Midbrain (tissue), 1 donor: Measurements from ENCODE around the gene PCDHGB4.
"Not testable (repeated sequence)": the region's sequence is repeated elsewhere in the genome, so short reads cannot be mapped to it uniquely, and the experiment has no call there.

Experiments
- DNase-seq: peaks from one replicate; lab custom pipeline; 2025; lab: John Stamatoyannopoulos, UW

Gene PCDHGB4

DNA sequence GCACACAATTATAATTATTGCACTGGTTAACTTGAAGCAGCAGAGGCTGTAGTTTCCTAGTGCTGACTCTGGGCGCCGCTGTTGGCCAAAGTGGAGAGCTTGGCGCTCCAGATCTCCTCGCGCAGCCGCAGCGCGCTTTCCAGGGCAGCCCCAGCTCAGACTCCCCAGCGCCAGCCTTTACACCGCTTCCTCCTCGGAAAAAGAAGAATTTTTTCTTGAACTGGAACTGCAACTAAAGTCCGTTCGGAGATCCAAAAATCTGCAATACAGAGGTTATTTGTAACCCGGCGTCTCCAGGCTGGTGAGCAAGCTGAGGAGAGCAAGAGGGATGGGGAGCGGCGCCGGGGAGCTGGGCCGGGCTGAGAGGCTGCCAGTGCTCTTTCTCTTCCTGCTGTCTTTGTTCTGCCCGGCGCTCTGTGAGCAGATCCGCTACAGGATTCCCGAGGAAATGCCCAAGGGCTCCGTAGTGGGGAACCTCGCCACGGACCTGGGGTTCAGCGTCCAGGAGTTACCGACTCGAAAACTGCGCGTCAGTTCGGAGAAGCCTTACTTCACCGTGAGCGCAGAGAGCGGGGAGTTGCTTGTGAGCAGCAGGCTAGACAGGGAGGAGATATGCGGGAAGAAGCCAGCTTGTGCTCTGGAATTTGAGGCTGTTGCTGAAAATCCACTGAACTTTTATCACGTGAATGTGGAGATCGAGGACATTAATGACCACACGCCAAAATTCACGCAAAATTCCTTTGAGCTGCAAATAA lies at the start of gene PCDHGB4:
Gene PCDHGB4 (plus strand): TSS at position 142 of the 755 bp plus-strand sequence. CDS start 187 bp downstream, at position 329.
- DNase-seq, result not testable (repeated sequence)

DNA sequence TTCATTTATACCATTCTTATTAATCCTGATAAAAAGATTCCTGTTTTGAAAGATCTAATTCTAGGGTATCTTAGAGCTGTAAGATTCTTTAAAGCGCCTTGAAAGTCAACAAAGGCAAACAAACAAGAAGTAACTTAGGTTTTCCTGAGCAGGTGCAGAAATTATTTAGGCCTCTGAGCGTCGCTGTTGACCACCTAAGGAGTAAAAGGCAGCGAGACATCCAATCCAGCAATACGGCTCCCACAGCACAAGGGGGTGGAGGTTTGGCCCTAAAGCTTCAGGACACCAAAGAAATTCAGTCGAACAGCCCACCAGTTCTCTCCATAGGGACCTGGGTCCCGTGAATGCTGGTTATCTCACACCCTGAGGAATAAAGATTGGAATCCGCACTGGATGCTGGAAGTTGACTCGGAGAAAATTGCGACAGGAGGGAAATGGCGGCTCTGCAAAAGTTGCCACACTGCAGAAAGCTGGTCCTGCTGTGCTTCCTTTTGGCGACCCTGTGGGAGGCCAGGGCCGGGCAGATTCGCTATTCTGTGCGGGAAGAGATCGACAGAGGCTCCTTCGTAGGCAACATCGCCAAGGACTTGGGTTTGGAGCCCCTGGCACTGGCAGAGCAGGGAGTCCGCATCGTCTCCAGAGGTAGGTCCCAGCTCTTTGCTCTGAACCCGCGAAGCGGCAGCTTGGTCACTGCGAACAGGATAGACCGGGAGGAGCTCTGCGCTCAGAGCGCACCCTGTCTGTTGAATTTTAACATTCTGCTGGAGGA lies 48.8 kb upstream of the PCDHGB4 start, which contains the start of gene PCDHGA2:
Gene PCDHGA2 (plus strand): TSS at position 223 of the 769 bp plus-strand sequence.
- DNase-seq, result no peak

DNA sequence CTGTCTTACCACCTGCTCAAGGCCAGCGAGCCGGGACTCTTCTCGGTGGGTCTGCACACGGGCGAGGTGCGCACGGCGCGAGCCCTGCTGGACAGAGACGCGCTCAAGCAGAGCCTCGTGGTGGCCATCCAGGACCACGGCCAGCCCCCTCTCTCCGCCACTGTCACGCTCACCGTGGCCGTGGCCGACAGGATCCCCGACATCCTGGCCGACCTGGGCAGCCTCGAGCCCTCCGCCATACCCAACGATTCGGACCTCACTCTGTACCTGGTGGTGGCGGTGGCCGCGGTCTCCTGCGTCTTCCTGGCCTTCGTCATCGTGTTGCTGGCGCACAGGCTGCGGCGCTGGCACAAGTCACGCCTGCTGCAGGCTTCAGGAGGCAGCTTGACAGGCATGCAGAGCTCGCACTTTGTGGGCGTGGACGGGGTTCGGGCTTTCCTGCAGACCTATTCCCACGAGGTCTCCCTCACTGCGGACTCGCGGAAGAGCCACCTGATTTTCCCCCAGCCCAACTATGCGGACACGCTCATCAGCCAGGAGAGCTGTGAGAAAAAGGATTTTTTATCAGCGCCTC lies 46.6 kb upstream of the PCDHGB4 start:
- DNase-seq, result not testable (repeated sequence)

GRCh38 chr5:141342773-141343172 lies 44.7 kb upstream of the PCDHGB4 start:
- no peak for DNase-seq

DNA sequence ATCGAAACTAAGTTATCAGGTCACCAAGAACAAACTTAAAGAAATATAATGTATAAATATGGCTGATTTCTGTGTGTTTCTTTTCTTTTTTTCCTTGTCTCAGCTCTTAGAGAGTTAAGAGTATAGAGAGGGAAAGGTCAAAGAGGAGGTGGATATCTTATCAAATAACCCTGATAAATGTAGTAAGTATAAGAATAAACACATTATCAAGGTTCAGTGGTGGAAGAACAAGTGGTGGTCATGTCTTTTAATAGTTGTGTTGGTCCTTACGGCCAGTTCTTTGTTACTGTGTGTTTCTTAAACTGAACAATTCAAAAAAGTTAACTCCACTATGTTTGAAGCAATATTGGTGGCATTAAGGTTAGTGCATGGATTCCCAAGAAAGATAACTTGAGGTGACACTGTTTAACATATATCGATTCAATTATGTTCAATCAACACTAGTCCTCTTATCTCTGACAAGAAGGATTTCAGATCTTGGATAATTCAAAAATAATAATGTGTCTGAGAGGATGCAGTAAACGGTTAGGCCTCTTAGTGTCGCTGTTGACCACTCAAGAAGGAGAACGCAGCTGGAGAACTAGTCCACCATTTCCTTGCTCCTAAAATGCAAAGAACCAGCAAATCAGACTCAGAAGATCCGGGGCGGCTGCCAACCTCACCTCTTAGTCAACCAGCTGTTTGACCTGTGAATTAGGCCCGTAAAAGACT lies 44.1 kb upstream of the PCDHGB4 start, which contains the start of gene PCDHGA3:
Gene PCDHGA3 (plus strand): TSS at position 588 of the 711 bp plus-strand sequence. CDS start 205 bp downstream, outside the sequence.
- no peak for DNase-seq

GRCh38 chr5:141343953-141344463 lies 43.5 kb upstream of the PCDHGB4 start:
- no peak for DNase-seq

DNA sequence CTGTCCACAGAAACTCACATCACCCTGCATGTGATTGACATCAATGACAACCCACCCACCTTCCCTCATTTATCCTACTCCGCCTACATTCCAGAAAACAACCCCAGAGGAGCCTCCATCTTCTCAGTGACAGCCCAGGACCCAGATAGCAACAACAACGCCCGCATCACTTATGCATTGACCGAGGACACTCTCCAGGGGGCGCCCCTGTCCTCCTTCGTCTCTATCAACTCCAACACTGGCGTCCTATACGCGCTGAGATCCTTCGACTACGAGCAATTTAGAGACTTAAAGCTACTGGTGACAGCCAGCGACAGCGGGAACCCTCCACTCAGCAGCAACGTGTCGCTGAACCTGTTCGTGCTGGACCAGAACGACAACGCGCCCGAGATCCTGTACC lies 42.2 kb upstream of the PCDHGB4 start:
- DNase-seq, result no peak

DNA sequence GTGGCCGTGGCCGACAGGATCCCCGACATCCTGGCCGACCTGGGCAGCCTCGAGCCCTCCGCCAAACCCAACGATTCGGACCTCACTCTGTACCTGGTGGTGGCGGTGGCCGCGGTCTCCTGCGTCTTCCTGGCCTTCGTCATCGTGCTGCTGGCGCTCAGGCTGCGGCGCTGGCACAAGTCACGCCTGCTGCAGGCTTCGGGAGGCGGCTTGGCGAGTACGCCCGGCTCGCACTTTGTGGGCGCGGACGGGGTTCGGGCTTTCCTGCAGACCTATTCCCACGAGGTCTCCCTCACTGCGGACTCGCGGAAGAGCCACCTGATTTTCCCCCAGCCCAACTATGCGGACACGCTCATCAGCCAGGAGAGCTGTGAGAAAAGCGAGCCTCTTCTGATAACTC lies 41.5 kb upstream of the PCDHGB4 start:
- DNase-seq, result not testable (repeated sequence)

GRCh38 chr5:141349917-141350619 lies 37.4 kb upstream of the PCDHGB4 start, which contains the start of gene PCDHGB1:
TSS of gene PCDHGB1 (plus strand) at chr5:141350099. CDS start at chr5:141350261, 162 bp downstream.
- peak; percentile 9 for DNase-seq

- no peak for DNase-seq
These were observed 35.9 kb upstream of the PCDHGB4 start for GRCh38 chr5:141351591-141351990.

- DNase-seq, result no peak
These were observed 32.5 kb upstream of the PCDHGB4 start, which contains the start of gene PCDHGA4 for GRCh38 chr5:141354900-141355469. TSS of gene PCDHGA4 (plus strand) at chr5:141355021. CDS start at chr5:141355108, 87 bp downstream.

DNA sequence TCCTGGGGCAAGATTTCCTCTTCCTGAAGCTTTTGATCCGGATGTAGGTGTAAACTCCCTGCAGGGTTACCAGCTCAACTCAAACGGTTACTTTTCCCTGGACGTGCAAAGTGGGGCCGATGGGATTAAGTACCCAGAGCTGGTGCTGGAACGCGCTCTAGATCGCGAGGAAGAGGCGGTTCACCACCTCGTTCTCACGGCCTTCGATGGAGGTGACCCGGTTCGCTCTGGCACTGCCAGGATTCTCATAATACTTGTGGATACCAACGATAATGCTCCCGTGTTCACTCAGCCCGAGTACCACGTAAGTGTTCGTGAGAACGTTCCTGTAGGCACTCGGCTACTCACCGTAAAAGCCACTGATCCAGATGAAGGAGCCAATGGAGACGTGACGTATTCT lies 31.9 kb upstream of the PCDHGB4 start:
- DNase-seq, result no peak

GRCh38 chr5:141356133-141356532 lies 31.4 kb upstream of the PCDHGB4 start:
- no peak for DNase-seq

DNA sequence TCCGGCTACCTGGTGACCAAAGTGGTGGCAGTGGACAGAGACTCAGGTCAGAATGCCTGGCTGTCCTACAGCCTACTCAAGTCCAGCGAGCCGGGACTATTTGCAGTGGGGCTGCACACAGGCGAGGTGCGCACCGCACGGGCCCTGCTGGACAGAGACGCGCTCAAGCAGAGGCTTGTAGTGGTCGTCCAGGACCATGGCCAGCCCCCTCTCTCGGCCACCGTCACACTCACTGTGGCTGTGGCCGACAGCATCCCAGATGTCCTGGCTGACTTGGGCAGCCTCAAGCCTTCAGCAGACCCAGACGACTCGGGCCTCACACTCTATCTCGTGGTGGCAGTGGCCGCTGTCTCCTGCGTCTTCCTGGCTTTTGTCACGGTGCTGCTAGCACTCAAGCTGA lies 30.5 kb upstream of the PCDHGB4 start:
- no peak for DNase-seq

DNA sequence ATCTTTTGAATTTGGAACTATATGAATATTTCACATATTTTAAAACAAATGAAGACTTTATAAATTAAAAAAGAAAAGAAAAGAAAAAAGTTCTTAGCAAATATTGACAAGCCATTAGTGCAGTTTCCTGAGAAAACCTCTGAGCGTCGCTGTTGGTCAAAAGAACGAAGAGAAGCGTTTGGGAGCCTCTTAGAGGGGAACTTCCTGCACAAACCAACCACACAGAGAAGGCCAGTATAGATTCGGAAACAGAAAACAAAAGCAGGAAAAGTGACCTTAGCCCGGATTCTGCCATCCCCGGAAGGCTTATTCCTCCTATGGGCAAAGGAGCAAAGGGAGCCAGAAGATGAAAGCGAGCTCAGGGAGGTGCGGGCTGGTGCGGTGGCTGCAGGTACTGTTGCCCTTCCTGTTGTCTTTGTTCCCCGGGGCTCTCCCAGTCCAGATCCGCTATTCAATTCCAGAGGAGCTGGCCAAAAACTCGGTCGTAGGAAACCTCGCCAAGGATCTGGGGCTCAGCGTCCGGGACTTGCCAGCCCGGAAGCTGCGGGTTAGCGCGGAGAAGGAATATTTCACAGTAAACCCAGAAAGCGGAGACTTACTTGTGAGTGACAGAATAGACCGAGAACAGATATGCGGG lies 27.6 kb upstream of the PCDHGB4 start, which contains the start of gene PCDHGB2:
Gene PCDHGB2 (plus strand): TSS at position 205 of the 637 bp plus-strand sequence. CDS start 142 bp downstream, at position 347.
- no peak for DNase-seq

- DNase-seq, result no peak
These were observed 26.8 kb upstream of the PCDHGB4 start for GRCh38 chr5:141360685-141361084.

GRCh38 chr5:141362719-141363118 lies 24.8 kb upstream of the PCDHGB4 start:
- DNase-seq, result no peak

DNA sequence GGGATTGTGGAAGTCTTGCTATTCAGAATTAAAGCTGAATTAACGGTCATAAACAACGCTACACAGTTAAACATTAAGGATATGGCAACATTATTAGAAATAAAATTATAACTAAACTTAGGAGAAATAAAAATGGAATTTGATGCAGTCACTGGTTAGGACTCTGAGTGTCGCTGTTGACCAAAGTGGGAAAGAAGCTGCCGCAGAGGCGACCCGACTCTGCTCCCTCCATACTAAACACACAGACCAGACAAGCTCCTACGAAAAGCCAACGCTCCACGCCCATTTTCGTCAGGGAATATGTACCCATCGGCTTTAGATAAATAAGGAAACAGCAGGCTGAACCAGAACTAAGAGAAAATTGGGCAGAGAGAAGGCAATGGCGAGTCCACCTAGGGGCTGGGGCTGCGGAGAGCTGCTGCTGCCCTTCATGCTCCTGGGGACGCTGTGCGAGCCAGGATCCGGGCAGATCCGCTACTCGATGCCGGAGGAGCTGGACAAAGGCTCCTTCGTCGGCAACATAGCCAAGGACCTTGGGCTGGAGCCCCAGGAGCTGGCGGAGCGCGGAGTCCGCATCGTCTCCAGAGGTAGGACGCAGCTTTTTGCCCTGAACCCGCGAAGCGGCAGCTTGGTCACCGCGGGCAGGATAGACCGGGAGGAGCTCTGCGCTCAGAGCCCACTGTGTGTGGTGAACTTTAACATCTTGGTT lies 23.4 kb upstream of the PCDHGB4 start, which contains the start of gene PCDHGA5:
Gene PCDHGA5 (plus strand): TSS at position 211 of the 709 bp plus-strand sequence. CDS start 169 bp downstream, at position 380.
- DNase-seq, result no peak
